Stimulated activated CD8-positive, alpha-beta memory T cell treated with anti-CD3 and anti-CD28 coated beads, Interleukin-7, amount 100 ng/mL, for 1 hour (primary cell): ENCODE data around the gene CNTN4.

Experiments used
- DNase-seq, 2 donors: peaks; one replicate each; pipeline ENCODE4 v3.0.0-alpha.2; 2020; ENCODE audit warnings: low read depth in 2 of 2

CNTN4 gene

DNA sequence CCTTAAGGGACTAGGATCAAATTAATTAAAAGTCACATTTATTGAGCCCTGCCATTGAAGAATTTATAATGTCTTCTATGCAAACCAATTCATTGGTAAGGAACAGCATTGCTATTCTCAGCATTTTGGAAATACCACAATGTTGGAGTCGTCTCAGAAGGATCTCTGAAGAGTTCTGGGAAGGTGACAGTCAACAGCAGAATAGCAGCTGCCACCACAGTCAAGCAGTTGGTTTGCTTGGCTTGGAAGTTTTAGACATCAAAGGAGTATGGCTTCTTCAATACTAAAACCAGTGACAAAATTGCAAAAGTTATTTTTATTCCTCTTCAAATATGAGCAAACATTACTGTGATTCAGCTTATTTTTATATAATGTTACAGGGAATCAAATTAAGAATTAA is 167.9 kb downstream of the CNTN4 start:
- no peak for DNase-seq

- DNase-seq, result no peak
Measured at GRCh38 chr3:2268779-2269178, 170.1 kb downstream of the CNTN4 start.

GRCh38 chr3:2274526-2274925 is 175.9 kb downstream of the CNTN4 start:
- no peak for DNase-seq

- no peak for DNase-seq
Measured at GRCh38 chr3:2283818-2284217, 185.2 kb downstream of the CNTN4 start.

DNA sequence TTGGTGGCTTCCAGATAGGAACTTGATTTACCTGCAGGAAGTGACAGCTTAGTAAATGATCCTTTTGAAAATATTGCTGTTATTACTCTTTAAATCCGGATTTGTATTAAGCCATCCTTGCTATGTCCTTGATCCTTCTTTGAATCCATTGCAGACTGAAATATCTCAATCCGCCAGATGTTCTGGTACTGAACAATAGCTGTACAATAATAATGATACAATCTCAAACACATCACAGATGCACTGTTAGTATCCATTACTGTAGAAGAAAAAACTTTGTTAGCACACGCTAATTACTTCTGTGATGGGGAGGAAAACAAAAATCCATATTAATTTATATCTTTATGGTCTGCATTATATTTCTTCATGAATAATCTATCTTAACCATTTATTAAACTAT is 202.3 kb downstream of the CNTN4 start:
- no peak for DNase-seq

GRCh38 chr3:2301361-2301760 is 202.7 kb downstream of the CNTN4 start:
- no peak for DNase-seq

DNA sequence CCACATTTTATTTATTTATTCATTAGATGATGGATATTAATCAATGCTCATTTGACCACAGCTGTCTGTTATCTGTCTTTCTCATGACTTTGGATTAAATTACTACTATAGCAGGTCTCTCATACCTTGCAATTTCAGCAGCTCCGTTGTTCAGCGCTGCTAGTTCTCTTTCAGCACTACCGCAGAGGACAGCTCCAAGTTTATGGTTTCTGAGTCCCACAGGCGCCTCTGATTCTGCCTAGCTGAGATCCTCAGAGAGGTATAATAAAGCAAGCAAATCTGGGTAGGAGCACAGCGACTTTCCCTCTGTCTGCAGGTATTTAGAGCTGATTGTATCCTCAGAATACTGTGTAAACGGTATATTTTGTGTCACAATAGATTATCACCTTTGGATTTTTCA is 204.9 kb downstream of the CNTN4 start:
- DNase-seq, result no peak

GRCh38 chr3:2311022-2311421 is 212.4 kb downstream of the CNTN4 start:
- no peak for DNase-seq

DNA sequence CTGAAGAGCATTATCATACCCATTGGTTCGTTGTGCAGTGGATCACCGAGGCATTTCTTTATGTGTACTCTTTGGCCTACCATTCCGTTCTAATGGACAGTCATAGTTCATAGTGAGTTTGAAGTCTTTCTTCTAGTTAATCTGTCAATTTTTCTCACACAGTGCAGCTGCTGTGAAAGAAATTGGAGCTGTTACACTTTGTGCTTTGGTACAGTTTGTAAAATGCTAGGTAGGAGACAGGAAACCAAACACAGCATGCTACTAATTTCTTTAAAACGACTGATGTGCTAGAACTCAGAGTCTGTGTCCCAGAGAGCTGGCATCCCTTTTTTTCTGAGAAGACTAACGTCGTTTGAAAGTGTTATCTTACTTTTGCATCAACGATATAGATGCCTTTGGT is 218.9 kb downstream of the CNTN4 start:
- DNase-seq, result no peak

- no peak for DNase-seq
Measured at GRCh38 chr3:2334921-2335320, 236.3 kb downstream of the CNTN4 start.

- no peak for DNase-seq
Measured at GRCh38 chr3:2343031-2343682, 244.5 kb downstream of the CNTN4 start.

DNA sequence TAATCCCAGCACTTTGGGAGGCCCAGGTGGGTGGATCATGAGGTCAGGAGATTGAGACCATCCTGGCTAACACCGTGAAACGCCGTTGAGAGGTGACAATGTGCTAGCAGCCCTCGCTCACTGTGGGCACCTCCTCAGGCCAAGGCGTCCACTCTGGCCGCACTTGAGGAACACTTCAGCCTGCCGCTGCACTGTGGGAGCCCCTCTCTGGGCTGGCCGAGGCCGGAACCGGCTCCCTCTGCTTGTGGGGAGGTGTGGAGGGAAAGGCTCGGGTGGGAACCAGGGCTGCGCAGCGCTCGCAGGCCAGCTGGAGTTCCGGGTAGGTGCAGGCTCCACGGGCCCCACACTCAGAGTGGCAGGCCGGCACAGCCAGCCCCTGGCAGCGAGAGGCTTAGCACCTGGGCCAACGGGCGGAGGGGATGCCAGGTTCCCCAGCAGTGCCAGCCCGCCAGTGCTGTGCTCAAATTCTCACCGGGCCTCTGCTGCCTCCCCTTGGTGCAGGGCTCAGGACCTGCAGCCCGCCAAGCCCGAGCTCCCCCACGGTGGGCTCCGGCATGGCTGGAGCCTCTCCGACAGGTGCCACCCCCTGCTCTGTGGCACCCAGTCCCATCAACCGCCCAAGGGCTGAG is 253.6 kb downstream of the CNTN4 start:
- no peak for DNase-seq

- no peak for DNase-seq
Measured at GRCh38 chr3:2354702-2355101, 256.0 kb downstream of the CNTN4 start.

DNA sequence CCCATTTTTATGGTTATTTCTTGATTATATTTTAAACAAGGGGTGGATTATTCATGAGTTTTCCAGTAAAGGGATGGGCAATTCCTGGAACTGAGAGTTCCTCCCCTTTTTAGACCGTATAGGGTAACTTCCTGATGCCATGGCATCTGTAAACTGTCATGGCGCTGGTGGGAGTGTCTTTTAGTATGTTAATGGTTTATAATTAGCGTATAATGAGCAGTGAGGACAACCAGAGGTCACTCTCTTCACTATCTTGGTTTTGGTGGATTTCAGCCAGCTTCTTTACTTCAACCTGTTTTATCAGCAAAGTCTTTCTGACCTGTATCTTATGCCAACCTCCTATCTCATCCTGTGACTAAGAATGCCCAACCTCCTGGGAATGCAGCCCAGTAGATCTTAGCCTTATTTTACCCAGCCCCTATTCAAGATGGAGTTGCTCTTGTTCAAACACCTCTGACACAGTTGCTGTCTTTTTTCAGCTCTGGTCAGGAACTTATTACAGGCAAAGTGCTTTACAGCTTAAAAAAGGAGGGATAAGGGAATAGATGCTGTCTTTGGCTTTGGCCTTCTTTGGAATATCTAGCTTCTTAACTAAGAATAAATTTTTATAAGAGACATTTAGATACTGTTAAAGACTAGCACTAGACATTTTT is 257.8 kb downstream of the CNTN4 start:
- DNase-seq, result no peak

- DNase-seq, result no peak
Measured at GRCh38 chr3:2360815-2361214, 262.1 kb downstream of the CNTN4 start.

DNA sequence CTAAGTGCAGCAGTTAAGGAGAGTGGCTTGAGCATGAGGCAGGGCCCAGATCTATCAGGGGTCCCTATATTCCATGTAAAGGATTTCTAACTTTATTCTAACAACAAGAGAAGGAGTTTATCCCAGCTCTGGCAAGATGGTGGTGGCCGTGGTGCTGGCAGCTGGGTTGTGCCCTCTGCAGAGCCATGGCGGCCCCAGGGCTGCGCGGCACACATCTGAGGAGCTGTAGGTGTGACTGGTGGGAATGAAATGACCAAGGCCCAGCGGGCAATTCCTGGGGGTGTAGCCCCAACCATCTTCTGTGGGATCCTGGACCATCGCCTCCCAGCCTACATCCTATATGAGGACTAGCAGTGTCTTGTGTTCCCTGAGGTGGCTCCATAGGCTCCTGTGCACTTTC is 263.5 kb downstream of the CNTN4 start:
- no peak for DNase-seq

- no peak for DNase-seq
Measured at GRCh38 chr3:2363854-2364253, 265.2 kb downstream of the CNTN4 start.

DNA sequence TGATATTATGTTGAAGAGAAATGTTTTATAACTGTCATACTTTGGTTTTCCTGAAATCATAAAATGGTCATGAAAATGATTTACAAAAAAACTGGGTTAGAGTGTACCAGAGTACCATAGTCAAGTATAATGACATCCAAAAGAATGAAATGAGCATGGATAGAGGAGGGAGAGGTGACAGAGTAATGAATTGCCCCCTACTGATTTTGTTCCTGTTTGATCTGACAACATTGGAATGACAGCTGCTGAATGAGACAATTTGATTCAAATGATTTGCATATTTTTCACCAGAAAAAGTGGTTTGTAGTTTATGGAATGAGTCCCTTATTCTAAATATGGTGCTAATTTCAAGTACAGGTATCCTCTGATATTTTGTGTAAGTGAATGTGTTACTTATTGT is 271.7 kb downstream of the CNTN4 start:
- DNase-seq, result no peak

DNA sequence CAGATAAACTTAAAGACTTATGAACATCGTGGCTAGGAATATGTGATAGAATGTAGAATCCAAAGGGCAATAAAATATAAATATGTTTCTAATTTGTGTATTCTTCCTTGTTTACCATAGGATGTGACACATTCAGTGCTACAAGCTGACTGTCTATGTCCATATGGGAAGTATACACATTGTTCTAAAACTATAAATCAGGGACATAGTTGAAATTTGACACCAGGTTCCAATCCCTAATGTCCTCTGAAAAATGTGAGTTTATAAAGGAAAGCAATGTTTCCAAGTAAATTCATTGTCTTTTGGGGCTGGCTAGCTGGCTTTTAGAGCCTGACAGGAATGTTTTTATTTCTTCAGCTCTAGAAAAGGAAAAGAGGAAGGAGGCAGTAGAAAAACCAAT is 273.6 kb downstream of the CNTN4 start:
- no peak for DNase-seq

- DNase-seq, result no peak
Measured at GRCh38 chr3:2375376-2375775, 276.7 kb downstream of the CNTN4 start.

- DNase-seq, result no peak
Measured at GRCh38 chr3:2377281-2377680, 278.6 kb downstream of the CNTN4 start.

GRCh38 chr3:2390926-2391532 is 292.4 kb downstream of the CNTN4 start:
- DNase-seq, result no peak

- no peak for DNase-seq
Measured at GRCh38 chr3:2391896-2392295, 293.2 kb downstream of the CNTN4 start.
